Measurements from ENCODE around the gene CDHR2. TPM values are rescaled to one million over a fixed set of nuclear protein-coding genes. Genes with fewer than 3 reads are reported as not detected.

CDHR2 gene
- total RNA-seq, 1 donor, result not detected

DNA sequence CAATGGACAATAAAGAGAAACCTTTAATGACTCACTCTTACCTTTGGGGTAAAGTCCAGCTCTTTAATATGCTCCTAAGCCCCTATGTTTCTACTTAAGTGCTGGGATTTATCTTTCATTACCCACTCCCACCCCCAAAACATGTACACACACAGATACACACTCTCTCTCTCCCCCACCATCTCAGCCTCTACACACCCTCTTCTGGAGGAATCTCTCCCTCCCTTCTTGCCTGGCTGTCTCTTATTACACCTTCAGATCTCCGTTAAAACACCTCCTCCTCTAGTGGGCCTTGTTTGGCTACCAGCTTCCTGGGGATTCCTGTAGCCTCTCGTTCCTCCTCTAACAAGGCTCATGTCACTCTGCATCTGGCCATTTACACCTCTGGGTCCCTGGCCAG lies 53.9 kb downstream of the CDHR2 start:
- no peak overlapping the region for H3K4me3 ChIP-seq (ENCODE audit: low read depth, low read length)
- no peak for DNase-seq (ENCODE audit: low read depth)
- TF ChIP-seq, protein P1, sequence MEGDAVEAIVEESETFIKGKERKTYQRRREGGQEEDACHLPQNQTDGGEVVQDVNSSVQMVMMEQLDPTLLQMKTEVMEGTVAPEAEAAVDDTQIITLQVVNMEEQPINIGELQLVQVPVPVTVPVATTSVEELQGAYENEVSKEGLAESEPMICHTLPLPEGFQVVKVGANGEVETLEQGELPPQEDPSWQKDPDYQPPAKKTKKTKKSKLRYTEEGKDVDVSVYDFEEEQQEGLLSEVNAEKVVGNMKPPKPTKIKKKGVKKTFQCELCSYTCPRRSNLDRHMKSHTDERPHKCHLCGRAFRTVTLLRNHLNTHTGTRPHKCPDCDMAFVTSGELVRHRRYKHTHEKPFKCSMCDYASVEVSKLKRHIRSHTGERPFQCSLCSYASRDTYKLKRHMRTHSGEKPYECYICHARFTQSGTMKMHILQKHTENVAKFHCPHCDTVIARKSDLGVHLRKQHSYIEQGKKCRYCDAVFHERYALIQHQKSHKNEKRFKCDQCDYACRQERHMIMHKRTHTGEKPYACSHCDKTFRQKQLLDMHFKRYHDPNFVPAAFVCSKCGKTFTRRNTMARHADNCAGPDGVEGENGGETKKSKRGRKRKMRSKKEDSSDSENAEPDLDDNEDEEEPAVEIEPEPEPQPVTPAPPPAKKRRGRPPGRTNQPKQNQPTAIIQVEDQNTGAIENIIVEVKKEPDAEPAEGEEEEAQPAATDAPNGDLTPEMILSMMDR (IDR thresholded peaks at IDR 0.05; ENCODE audit: insufficient read depth, low read length), result no peak

DNA sequence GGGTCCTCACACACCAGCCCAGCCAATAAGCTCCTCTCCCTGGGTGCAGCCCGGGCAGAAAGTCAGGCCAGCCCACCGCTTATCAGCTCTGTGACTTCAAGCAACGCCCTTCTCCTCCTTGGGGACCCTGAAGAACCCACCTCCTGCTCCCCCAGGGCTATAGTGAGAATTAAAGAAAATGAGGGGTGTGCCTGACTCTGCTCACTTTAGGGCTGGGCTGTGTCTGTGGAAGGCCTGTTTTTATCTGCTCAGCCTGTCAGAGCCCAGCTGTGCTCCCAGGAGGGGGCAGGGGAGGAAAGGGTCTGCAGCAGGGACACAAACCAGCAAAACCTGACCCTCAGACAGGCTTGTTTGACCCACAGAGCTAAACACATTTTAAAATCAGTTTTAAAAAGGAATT lies 56.9 kb downstream of the CDHR2 start:
- TF ChIP-seq, protein P1 (IDR thresholded peaks at IDR 0.05; ENCODE audit: insufficient read depth, low read length), result no peak
- no peak overlapping the region for H3K4me3 ChIP-seq (ENCODE audit: low read depth, low read length)
- no peak for DNase-seq (ENCODE audit: low read depth)

DNA sequence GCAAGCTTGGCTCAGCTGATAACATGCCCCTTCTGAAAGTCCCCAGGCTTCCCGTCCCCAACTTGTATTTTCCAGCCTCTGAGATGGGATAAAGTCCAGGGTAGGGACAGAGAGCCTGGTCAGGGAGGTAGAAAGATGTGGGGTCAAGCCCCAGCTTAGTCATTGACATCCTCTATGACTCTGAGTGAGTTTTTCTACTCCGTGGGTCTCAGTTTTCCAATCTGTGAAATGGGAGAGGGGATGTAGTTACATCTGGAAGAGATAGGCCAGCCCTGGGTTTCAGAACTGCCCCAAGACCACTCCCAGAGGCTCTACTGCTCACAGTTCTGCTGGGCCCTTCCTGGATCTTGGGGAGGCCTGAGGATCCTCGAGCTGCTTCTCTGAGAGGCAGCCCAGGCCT lies 57.7 kb downstream of the CDHR2 start:
- TF ChIP-seq, protein P1 (IDR thresholded peaks at IDR 0.05; ENCODE audit: insufficient read depth, low read length), result no peak
- H3K4me3 ChIP-seq (ENCODE audit: low read depth, low read length), result no peak overlapping the region
- no peak for DNase-seq (ENCODE audit: low read depth)

DNA sequence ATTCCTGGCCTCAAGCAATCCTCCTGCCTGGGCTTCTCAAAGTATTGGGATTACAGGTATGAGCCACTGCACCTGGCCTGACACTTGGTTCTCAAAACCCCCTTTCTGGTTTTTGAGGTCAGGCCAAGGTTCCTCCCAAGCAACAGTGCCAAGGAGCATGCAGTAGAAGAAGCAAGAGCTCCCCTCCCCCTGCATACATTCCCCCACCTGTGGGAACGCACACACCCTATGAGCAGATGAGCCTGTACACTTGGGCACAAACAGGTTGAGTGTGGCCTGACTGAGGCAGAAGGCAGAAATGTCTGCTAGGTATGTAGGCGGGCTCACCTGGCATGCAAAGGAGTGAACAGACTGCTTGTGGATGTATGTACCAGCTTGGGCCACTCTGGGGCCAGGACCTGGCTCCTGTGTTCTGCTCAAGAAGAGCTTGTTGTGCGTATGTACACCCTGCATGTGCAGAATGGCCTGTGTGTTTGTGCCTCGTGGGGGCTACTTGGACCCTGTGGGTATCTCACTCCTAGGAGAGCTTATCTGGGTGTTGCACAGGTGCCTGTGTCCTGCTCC lies 59.1 kb downstream of the CDHR2 start:
- TF ChIP-seq, protein P1 (IDR thresholded peaks at IDR 0.05; ENCODE audit: insufficient read depth, low read length), result no peak
- no peak overlapping the region for H3K4me3 ChIP-seq (ENCODE audit: low read depth, low read length)
- no peak for DNase-seq (ENCODE audit: low read depth)

DNA sequence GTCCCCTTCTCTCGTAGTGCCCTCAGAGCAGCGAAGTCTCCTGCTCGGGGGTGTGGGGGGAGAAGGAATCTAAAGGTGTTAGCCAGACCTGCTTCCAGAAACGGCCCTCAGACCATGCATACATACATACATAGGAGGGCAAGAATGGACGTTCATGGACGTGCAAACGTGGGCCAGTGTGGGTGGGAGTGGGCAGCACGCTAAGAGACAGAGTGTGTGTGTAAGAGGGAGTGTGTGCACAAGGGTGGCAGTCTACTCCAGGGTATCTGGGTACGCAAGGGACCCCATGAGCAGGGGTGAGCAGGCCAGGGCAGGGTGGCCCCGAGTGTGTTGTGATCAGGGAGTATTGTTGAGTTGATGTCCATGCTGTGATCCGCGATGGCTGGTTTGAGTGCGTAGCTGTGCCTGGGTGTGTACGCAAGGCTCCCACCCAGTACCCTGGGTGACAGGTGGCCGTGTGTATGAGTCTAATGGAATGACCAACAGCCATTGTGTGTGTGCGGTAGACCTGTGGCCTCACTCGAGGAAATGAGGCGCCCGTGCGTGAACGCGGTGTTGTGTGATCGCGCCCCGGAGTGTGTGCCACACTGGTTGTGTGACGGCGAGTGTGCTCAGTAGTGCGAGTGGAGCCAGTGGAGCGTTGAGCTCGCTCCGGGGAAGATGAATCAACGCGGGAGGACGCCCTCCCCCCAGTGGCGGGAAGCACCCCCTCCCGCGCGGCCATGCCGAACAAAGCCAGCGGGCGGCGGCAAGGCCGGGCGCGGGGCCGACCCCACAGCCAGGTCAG lies 60.0 kb downstream of the CDHR2 start:
- no peak for DNase-seq (ENCODE audit: low read depth)
- peak overlapping the region; percentile 69 for H3K4me3 ChIP-seq (ENCODE audit: low read depth, low read length)
- TF ChIP-seq, protein P1 (IDR thresholded peaks at IDR 0.05; ENCODE audit: insufficient read depth, low read length), result no peak

DNA sequence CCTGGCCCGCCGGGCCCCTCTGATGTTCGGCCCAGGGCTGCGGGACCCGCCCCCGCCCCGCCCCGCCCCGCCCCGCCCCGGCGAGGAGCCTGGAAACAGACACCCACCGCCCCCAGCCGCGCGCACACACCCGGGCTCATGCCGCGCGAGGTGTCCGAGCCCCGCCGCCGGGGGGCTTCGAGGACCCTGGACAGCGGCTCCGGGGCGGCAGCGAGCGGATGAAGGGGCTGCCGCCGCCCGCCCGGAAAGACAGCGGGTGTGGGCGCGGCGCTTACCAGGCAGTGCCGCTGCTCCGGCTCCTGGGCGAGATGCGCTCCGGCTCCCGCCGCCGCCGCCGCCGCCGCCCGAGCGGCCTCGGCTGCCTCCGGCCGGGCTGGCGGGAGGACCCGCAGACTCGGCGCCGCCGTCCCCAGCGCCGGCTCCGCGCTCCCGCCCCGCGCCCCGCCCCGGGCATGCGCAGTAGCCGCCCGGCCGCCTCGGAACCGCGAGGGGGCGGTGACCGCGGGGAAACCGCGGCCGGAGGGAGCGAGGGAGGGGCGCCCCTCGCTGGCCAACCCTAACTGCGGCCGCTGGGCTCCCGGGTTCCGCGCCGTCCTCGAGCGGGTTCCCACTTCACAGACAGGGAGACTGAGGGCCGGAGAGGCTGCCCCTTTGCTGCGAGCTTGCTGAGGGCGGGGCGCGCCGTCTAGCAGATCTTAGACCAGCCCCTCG lies 60.7 kb downstream of the CDHR2 start, which contains the start of gene GPRIN1:
Gene GPRIN1, minus strand, starts transcription at position 433 of the 711 bp plus-strand sequence. CDS start 10,322 bp downstream, outside the sequence.
- peak within 1 kb of the TSS; percentile 69 for H3K4me3 ChIP-seq (ENCODE audit: low read depth, low read length)
- DNase-seq (ENCODE audit: low read depth), result peak; percentile 34
- TF ChIP-seq, protein P1 (IDR thresholded peaks at IDR 0.05; ENCODE audit: insufficient read depth, low read length), result peak; percentile 16

Data from fibroblast of the aortic adventitia (primary cell).